CD14-positive monocyte (primary cell): Measurements from ENCODE around the gene GHRL. TPM values are rescaled to one million over a fixed set of nuclear protein-coding genes. Genes with fewer than 3 reads are reported as not detected.

Experiments used
- DNase-seq, 3 donors: peaks; one replicate each; pipeline ENCODE4 v3.0.0-alpha.2; 2011 to 2022
- H2AFZ ChIP-seq: 2 replicates; pipeline ENCODE4 v1.6.0; 2012; ENCODE audit warnings: mild to moderate bottlenecking, low read depth, low read length, inconsistent platforms; ENCODE audit not compliant: insufficient read depth, poor library complexity, severe bottlenecking
- H3K27ac ChIP-seq, 2 donors: 1 replicate in 1 of 2; 2 replicates in 1 of 2; pipeline ENCODE4 v1.5.1; 2012 to 2013; ENCODE audit warnings: low read length in 2 of 2, control low read depth in 1 of 2, inconsistent platforms in 1 of 2, low read depth in 1 of 2, mild to moderate bottlenecking in 1 of 2
- H3K27me3 ChIP-seq, 2 donors: one replicate each; pipeline versions ENCODE4 v1.6.0 to v1.6.1; 2011 to 2013; ENCODE audit warnings: low read length in 2 of 2; ENCODE audit not compliant: control insufficient read depth in 2 of 2, insufficient read depth in 2 of 2
- H3K36me3 ChIP-seq, 2 donors: replicated peaks in 1 of 2; 1 replicate in 1 of 2; 2 replicates in 1 of 2; pipeline versions ENCODE4 v1.5.1 to v1.6.1; 2012 to 2013; ENCODE audit warnings: low read length in 2 of 2, control low read depth in 1 of 2, inconsistent platforms in 1 of 2, mild to moderate bottlenecking in 1 of 2; ENCODE audit not compliant: insufficient read depth in 2 of 2, control insufficient read depth in 1 of 2
- H3K4me1 ChIP-seq, 2 donors: 1 replicate in 1 of 2; 2 replicates in 1 of 2; pipeline versions ENCODE4 v1.5.1 to v1.6.1; 2012 to 2013; ENCODE audit warnings: low read length in 2 of 2, control low read depth in 1 of 2, inconsistent platforms in 1 of 2, mild to moderate bottlenecking in 1 of 2, moderate library complexity in 1 of 2; ENCODE audit not compliant: insufficient read depth in 2 of 2, control insufficient read depth in 1 of 2
- H3K4me2 ChIP-seq: replicated peaks from 2 replicates; pipeline ENCODE3; 2012; ENCODE audit warnings: low read length, moderate library complexity, mild to moderate bottlenecking; ENCODE audit not compliant: poor library complexity, severe bottlenecking; ENCODE audit errors: extremely low read depth
- H3K4me3 ChIP-seq, 3 experiments: fragments of 200-600 bp in 1 of 3; sonication (generic) in 1 of 3; replicated peaks in 1 of 3; 1 replicate in 2 of 3; 2 replicates in 1 of 3; pipeline ENCODE4 v1.5.1; 2011 to 2013; ENCODE audit warnings: low read length in 3 of 3, mild to moderate bottlenecking in 3 of 3, control low read depth in 2 of 3, low read depth in 2 of 3, inconsistent platforms in 1 of 3, moderate library complexity in 1 of 3
- H3K79me2 ChIP-seq: 2 replicates; pipeline ENCODE4 v1.6.0; 2012; ENCODE audit warnings: mild to moderate bottlenecking, control low read depth, inconsistent platforms, low read length, moderate library complexity; ENCODE audit not compliant: insufficient read depth
- H3K9ac ChIP-seq: 2 replicates; pipeline ENCODE4 v1.6.0; 2017; ENCODE audit warnings: low read length, mild to moderate bottlenecking; ENCODE audit not compliant: insufficient read depth, poor library complexity, severe bottlenecking
- H3K9me3 ChIP-seq, 2 donors: replicated peaks in 1 of 2; 1 replicate in 1 of 2; 2 replicates in 1 of 2; pipeline versions ENCODE4 v1.5.1 to v1.6.1; 2012 to 2013; ENCODE audit warnings: low read length in 2 of 2, control low read depth in 1 of 2; ENCODE audit not compliant: control insufficient read depth in 1 of 2, insufficient read depth in 1 of 2
- H4K20me1 ChIP-seq: 2 replicates; pipeline ENCODE4 v1.6.0; 2012; ENCODE audit warnings: mild to moderate bottlenecking, low read length, control low read depth, moderate library complexity; ENCODE audit not compliant: insufficient read depth
- H3K27ac Mint-ChIP-seq, 7 donors: one replicate each; pipeline ENCODE4 v1.8.0; 2020; ENCODE audit warnings: mild to moderate bottlenecking in 7 of 7, mixed read lengths in 7 of 7, moderate library complexity in 6 of 7, inconsistent platforms in 2 of 7
- H3K27me3 Mint-ChIP-seq, 3 donors: one replicate each; pipeline ENCODE4 v1.8.0; 2021 to 2022; ENCODE audit warnings: low read depth in 3 of 3, mild to moderate bottlenecking in 3 of 3, mixed read lengths in 3 of 3, moderate library complexity in 3 of 3, inconsistent platforms in 1 of 3
- H3K36me3 Mint-ChIP-seq, 2 donors: one replicate each; pipeline ENCODE4 v1.8.0; 2020; ENCODE audit warnings: mixed read lengths in 2 of 2, inconsistent platforms in 1 of 2, mild to moderate bottlenecking in 1 of 2
- H3K4me1 Mint-ChIP-seq: one replicate; pipeline ENCODE4 v1.8.0; 2020; ENCODE audit warnings: mild to moderate bottlenecking, mixed read lengths
- H3K4me3 Mint-ChIP-seq, 2 donors: one replicate each; pipeline ENCODE4 v1.8.0; 2020; ENCODE audit warnings: mild to moderate bottlenecking in 2 of 2, mixed read lengths in 2 of 2, moderate library complexity in 1 of 2
- H3K9me3 Mint-ChIP-seq, 7 donors: one replicate each; pipeline ENCODE4 v1.8.0; 2020 to 2022; ENCODE audit warnings: mixed read lengths in 7 of 7, mild to moderate bottlenecking in 6 of 7, moderate library complexity in 6 of 7, inconsistent platforms in 2 of 7
- CTCF ChIP-seq: fragments of 200-600 bp; IDR thresholded peaks from one replicate; pipeline ENCODE4 v1.8.0; 2022; ENCODE audit warnings: antibody characterized with exemption, mild to moderate bottlenecking
- WGBS: methylation state at CpG from one replicate; pipeline ENCODE4 v1.1.5; 2013; ENCODE audit warnings: missing lambda C conversion rate; ENCODE audit not compliant: insufficient coverage; 5-methylcytosine and 5-hydroxymethylcytosine counted together
- intact Hi-C, 2 donors: fragments of 100-400 bp; cut with micrococcal nuclease; formaldehyde crosslinking; loops; one replicate each; pipeline versions ENCODE4 v1.15.0 to v1.15.1; 2023
- polyA plus RNA-seq, 3 donors: library from polyadenylated mRNA; depleted of rRNA in 1 of 3; unstranded in 2 of 3; stranded (reverse) in 1 of 3; fragments of 300-500 nt in 2 of 3; fragments of >200 nt in 1 of 3; fragmentation: Illumina TruSeq in 2 of 3; gene quantifications; 1 replicate in 2 of 3; 2 replicates in 1 of 3; pipeline ENCODE4 v1.2.3, GENCODE V29; 2012 to 2021

The GHRL gene
- polyA plus RNA-seq, 3 donors: 2.3 to 9.9 (median 7.0) TPM

GRCh38 chr3:10322352-10322710, 29.6 kb upstream of the GHRL start:
- intact Hi-C loops: loop anchor here in 1 of 2 donors (10.0 kb wide), 1 partner anchor 388 kb away; the partner anchor contains the start of gene CRELD1
- H3K4me3 Mint-ChIP-seq: no peak overlapping the region
- no peak overlapping the region for H3K4me2 ChIP-seq
- peaks cover 36% of the 10 kb centered on the region for H3K79me2 ChIP-seq
- peak; percentile 39 for TF ChIP-seq CTCF
- peak in 2 of 3 donors; percentile 13 to 23 for DNase-seq
- H3K27me3 ChIP-seq: no peaks in the 10 kb centered on the region
- H3K9ac ChIP-seq: no peak overlapping the region
- H4K20me1 ChIP-seq: peaks cover 13% of the 10 kb centered on the region
- peak overlapping the region; percentile 25 for H2AFZ ChIP-seq
- no peak overlapping the region for H3K27ac ChIP-seq
- peaks cover 6 to 13% (median 6%) of the 10 kb centered on the region in 3 donors for H3K27me3 Mint-ChIP-seq
- peak overlapping the region in 5 of 7 donors; percentile 21 to 96 (median 75) for H3K27ac Mint-ChIP-seq
- H3K36me3 Mint-ChIP-seq: peaks cover 16 to 18% of the 10 kb centered on the region in 2 donors
- peaks cover 0 to 3% (median 0%) of the 10 kb centered on the region in 7 donors for H3K9me3 Mint-ChIP-seq
- H3K36me3 ChIP-seq: peaks cover 15 to 20% of the 10 kb centered on the region in 2 donors
- peaks cover 21% of the 10 kb centered on the region for H3K4me1 Mint-ChIP-seq
- H3K4me1 ChIP-seq: peaks cover 16 to 22% of the 10 kb centered on the region in 2 donors
- H3K4me3 ChIP-seq: no peak overlapping the region
- no CpG with 5 or more reads among the region's 1 CpG for WGBS
- H3K9me3 ChIP-seq: no peaks in the 10 kb centered on the region

GRCh38 chr3:10321630-10322351, 29.0 kb upstream of the GHRL start:
- intact Hi-C loops: loop anchor here (2.0 to 10.0 kb wide), 3 partner anchors 207 to 529 kb away; partner anchors contain the start of genes ARPC4 (in 1 of the 2), BRK1 (in 1 of the 2), CRELD1 (in 1 of the 2) and TADA3 (in 1 of the 2)

More at GRCh38 chr3:10321630-10322351, 29.0 kb upstream of the GHRL start:
- peaks cover 0 to 3% (median 0%) of the 10 kb centered on the region in 7 donors for H3K9me3 Mint-ChIP-seq
- Histone ChIP-seq H4K20me1 (peaks cover 15% of the 10 kb centered on the region), H3K36me3 (peaks cover 20 to 25% of the 10 kb centered on the region in 2 donors), H3K27me3 (no peaks in the 10 kb centered on the region), H3K4me2 (no peak overlapping the region), H3K4me3 (peak overlapping the region in 1 of 3 experiments; percentile 88), H2AFZ (peak overlapping the region; percentile 25), H3K79me2 (peaks cover 41% of the 10 kb centered on the region), H3K4me1 (peaks cover 16 to 22% of the 10 kb centered on the region in 2 donors), H3K9me3 (no peaks in the 10 kb centered on the region), H3K27ac (no peak overlapping the region), H3K9ac (no peak overlapping the region)
- H3K27me3 Mint-ChIP-seq: peaks cover 3 to 9% (median 3%) of the 10 kb centered on the region in 3 donors
- peaks cover 21 to 22% of the 10 kb centered on the region in 2 donors for H3K36me3 Mint-ChIP-seq
- TF ChIP-seq CTCF: no peak
- peaks cover 21% of the 10 kb centered on the region for H3K4me1 Mint-ChIP-seq
- DNase-seq: no peak
- H3K4me3 Mint-ChIP-seq: peak overlapping the region in 1 of 2 donors; percentile 89
- H3K27ac Mint-ChIP-seq: peak overlapping the region; percentile 46 to 96 (median 90)
- WGBS: 95% methylated on average over 4 of the region's 8 CpGs
